ENCODE data around the gene COL4A1.

COL4A1 gene

GRCh38 chr13:110309661-110310524 lies 2.9 kb upstream of the COL4A1 start:
- DNase-seq (ENCODE audit: low read depth, low spot score), result no peak

DNA sequence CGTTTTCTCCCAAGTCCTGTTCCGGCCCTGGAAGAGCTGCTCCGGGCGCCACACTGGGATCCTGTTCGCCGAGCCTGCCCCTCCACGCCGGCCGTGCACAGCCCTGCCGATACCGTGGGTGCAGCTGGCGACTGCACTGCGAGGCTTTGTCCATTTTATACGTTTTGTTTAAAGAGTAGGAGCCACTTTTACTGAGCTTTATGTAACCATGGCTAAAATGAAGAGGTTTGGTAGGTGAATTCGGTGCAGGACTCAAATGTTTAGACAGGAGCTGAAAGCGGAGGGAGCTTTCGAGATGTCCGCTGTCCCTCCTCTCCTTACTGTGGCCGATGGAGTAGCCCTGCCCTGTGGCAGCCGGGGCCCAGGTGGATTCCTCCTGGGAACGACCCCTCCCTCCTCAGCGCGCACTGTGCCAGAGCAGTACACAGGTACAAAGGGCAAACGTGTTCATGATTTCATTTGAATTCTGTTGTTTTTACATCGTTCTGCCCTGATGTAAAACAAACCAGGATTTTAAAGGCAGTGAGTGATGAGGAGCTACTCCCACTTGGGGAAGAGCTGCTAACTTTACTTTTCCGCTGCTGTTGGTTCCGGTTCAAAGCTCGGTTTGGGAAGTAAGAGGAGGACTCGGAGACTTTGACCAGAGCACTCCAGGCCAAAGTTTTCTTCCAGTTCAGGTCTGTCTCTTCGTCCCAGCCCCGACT lies 1.9 kb upstream of the COL4A1 start:
- no peak for DNase-seq (ENCODE audit: low read depth, low spot score)

DNA sequence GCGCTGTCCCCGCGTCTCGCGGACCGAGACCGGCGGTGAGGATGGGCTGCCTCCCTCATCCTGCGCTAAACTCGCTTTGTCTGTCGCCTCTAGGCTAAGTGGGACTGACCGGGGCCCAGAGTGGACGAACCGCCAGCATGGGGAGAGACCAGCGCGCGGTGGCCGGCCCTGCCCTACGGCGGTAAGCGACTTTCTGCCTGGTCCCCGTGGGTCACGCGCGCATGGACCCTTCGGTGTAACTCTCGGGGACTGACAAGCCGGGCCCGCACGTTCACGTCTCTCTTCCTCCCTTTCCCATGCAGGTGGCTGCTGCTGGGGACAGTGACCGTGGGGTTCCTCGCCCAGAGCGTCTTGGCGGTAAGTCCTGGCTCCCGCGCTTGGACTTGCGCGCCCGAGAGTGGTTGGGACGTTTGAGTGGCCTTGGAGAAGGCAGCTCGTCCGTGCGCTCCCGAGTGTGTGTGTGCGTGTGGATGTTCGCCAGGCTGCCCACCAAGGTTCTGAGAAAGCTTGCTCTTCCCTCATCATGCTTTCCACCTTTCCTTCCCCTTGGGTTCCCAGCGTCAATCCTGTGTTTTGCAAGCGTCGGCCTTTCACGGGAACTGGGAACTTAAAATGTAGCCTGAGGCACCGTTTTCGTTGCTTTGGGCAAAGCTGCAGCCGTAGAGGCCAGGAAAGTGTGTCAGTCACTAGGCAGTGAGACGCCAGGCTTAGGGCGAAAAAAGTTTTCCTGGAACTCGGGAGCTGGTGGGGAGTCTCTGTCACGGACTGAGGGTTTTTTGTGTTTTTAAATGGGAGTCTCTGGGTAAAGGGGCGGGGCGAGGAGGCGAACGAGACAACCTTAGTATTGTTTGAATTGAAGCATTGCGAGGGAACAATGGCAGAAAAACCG lies 1.1 kb upstream of the COL4A1 start:
- no peak for DNase-seq (ENCODE audit: low read depth, low spot score)

DNA sequence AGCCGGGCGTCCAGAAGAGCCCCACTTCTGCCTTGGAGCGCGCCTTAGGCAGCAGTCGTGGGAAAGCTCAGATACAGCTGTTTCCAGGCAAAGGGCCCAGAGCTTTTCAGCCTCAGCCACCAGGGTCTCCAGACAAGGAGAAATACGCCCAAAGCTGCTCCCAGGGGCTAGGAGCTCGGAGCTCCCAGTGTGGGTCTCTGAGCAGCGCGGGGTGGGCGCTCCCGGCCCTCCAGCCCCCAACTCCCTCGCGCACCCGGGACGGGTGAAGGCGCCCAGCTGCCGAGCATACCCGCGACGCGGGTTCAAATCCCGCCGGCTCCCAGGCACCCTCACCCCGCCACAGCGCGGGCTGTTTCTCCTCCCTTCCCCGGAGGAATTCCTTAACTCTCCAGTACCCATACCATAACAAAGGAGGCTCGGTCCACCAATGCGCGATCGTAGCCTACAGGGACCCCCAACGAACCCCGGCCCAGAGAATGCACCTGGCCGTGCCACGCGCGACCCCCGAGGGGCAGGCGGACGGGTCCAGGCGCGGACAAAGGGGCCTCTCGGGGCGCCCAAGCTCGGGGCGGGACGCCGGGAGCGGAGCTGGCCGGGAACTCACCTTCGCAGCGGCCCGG lies 507 bp downstream of the COL4A1 start:
- no peak for DNase-seq (ENCODE audit: low read depth, low spot score)

DNA sequence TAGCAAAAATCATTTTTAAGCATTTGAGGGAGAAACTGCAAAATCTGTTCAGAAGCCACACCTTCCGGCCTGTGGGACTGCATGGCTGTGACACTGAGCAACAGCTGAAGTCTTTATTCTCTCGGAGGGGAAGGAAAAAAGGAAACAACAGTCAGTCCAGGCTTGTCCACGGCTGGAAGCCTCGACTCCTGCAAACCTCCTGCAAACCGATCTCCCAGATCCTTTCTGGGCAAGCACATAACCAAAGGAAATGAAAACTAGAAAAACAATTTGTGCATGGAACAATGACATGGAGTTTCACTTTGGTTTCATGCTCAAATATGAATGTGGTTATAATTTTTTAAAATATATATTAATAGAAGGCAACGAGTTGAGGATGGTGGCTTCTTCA lies 1.0 kb downstream of the COL4A1 start:
- DNase-seq (ENCODE audit: low read depth, low spot score), result no peak

DNA sequence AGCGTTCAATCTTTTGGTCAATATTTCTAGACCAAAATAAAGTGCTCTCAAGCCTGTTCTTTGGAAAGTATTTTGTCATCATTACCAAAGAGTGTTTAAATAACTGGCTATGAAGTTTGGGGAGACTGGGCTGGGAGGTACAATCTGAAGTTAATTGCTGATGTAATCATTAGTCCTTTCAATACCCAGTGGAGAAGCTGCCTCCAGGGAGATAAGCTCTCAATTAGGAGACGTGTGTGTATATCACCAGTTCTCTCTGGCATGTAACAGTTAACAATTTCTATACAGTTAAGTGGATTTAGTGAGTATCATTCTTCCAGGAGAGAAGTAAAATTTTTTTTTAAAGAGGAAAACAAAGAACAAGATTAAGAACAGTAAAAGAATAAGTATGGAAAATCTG lies 1.4 kb downstream of the COL4A1 start:
- no peak for DNase-seq (ENCODE audit: low read depth, low spot score)

DNA sequence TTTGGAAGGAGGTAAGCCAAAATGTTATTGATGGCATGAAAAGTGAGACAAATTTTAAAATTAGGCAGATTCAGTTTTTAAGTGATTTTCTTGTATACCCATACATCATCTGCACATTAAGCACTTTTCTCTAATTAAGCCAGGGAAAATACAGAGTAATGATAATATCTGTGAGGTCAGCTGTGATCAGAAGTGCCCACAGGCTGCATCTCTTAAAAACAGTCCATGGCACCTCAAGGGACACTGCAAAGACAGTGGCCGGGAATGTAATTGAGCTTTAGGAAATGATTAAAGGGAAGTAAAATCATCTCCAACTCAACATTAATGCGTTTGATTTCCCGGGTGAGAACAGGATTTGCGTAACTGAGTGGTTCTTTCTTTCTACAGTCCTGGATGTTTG lies 2.0 kb downstream of the COL4A1 start:
- no peak for DNase-seq (ENCODE audit: low read depth, low spot score)

GRCh38 chr13:110304256-110304655 lies 2.7 kb downstream of the COL4A1 start:
- no peak for DNase-seq (ENCODE audit: low read depth, low spot score)

DNA sequence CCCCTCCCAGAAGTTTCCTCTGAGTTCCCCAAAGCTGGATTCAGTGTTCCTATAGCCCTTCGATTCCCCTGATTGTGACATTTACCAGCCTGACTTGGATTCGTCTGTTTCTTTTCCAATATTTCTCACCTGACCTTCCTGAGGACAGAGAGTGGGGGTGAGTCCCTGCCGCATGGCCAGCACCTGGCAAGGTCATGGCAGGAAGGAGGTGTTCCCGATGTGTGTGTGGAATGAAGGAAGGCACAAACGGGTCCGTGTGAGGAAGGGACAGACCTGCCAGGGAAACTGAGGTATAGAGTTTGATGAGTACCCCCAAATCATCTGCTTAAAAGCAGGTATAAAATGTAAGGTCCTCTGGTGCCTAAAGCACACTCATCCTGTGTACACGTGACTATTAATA lies 3.3 kb downstream of the COL4A1 start:
- DNase-seq (ENCODE audit: low read depth, low spot score), result no peak

GRCh38 chr13:110302997-110303396 lies 4.0 kb downstream of the COL4A1 start:
- DNase-seq (ENCODE audit: low read depth, low spot score), result no peak

- no peak for DNase-seq (ENCODE audit: low read depth, low spot score)
These were observed 5.1 kb downstream of the COL4A1 start for GRCh38 chr13:110301606-110302553.

DNA sequence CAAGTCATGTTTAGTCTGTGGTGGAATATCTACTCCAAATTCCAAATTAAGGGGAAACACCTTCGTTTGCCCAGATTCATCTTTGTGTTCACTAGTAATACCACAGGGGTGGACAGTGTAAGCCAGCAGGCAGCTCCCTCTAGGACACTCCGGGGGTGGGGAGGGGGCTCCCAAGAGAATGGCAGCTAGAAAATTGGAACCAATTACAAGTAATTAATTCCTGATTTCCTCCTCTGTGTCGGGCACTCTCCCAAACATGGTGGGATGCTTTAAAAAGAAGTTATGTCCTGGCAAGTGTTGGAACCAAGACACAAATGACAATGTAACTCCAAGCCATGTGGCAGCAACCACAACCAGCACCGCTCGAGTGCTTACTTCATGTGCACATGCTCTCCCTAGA lies 5.9 kb downstream of the COL4A1 start:
- no peak for DNase-seq (ENCODE audit: low read depth, low spot score)

GRCh38 chr13:110300090-110300815 lies 6.7 kb downstream of the COL4A1 start:
- DNase-seq (ENCODE audit: low read depth, low spot score), result no peak

DNA sequence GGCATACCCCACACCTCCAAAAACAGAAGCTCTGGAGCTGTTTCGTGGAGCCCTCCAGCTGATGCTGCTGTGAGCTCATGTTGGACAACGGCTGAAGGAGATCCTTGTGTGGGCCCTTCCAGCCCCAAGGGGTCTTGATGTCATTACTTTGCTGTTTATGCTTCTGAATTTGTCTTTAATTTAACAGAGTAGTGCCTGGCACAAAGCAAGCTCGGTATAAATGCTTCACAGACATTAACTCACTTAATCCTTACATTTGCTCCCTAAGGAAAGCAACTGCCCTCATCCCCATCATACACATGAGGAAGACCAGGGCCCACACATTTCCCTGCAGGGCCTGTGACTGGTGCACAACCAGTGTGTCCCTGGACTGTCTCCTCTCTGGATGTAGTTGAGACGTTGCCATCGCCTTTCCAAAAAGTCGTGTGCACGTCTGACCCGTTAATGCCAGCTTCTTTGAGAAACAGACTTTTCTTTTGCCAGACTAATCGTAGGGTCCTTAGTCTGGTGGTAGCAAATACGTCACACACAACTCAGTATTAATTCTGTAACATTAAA lies 7.6 kb downstream of the COL4A1 start:
- no peak for DNase-seq (ENCODE audit: low read depth, low spot score)

DNA sequence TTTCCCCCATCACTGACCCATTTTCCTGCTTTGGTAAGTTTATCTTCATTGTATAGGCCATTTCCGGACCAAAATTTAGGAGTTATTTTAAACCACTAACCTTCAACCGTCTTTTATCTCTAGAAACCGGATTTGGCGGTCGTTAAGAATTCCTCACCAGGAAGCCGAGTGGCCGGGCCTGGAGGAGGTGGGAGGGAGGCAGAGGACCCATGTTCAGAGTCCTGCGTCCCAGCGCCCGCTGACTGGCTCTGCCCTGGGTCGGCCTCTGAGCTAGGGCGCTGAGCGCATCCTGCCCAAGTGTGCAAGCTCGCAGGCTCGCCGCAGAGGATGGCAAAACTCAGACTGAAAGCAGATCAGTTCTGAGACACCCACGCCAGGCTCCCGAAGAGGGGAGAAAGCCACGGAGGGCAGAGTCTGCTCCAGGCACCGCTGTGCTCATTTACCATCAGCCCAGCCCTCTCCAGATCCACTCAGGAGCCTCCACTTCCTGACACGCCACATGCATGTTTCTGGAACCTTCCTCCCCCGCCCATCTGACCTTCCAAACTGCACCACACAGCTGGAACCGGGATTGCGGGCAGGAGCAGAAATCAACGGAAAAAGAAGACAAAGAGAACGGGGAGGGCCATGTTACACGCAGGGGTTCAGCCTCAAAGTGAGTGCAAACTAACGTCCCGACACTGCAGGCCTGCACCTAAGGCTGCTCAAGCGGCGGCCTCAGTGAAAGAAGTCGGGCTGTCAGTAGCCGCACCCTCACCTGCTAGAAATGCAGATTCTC lies 8.3 kb downstream of the COL4A1 start:
- no peak for DNase-seq (ENCODE audit: low read depth, low spot score)

DNA sequence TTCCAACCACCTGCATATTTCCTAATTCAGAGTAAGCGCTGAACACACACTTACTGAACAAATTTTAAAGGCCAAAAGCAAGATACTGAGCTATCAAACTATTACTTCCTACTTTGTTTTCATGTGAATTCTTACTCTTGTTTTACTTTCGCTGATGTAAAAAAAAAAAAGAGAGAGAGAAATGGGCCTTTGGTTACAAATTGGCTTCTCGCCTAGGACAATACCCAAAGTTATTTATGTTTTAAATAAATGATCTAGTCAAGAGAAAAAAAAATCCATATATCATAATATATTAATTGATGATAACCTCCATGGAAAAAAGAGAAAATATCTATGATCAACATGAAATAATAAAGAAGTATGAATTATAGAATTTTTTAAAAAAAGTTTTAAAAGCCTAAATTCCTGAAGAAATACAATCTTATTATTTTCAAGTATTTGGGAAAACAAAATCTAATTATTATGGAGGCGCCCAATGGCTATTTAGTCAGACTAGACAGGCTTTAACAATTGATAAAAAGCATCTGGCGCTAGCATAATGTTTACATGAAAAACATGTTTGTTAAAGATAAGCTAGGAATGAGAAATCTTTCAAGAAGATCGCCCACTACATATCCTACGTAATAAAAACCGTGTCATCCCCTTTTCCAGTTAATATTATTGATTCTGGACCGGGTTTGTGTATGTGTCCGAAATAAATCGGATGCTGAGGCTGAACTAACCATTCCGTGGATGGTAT lies 9.0 kb downstream of the COL4A1 start:
- DNase-seq (ENCODE audit: low read depth, low spot score), result no peak

GRCh38 chr13:110297011-110297410 lies 9.9 kb downstream of the COL4A1 start:
- DNase-seq (ENCODE audit: low read depth, low spot score), result no peak

- no peak for DNase-seq (ENCODE audit: low read depth, low spot score)
These were observed 12.3 kb downstream of the COL4A1 start for GRCh38 chr13:110294622-110295021.

Data from activated CD4-positive, CD25-positive, alpha-beta regulatory T cell treated with anti-CD3 and anti-CD28 coated beads, Interleukin-2, amount 50 U/mL, for 16 hours (primary cell).